ENCODE data around the gene S100Z. TPM values are rescaled to one million over a fixed set of nuclear protein-coding genes. Genes with fewer than 3 reads are reported as not detected.
"Not testable (repeated sequence)": the region's sequence is repeated elsewhere in the genome, so short reads cannot be mapped to it uniquely, and the experiment has no call there.

The S100Z gene
- total RNA-seq, 1 experiment from 2014 or later = not detected

DNA sequence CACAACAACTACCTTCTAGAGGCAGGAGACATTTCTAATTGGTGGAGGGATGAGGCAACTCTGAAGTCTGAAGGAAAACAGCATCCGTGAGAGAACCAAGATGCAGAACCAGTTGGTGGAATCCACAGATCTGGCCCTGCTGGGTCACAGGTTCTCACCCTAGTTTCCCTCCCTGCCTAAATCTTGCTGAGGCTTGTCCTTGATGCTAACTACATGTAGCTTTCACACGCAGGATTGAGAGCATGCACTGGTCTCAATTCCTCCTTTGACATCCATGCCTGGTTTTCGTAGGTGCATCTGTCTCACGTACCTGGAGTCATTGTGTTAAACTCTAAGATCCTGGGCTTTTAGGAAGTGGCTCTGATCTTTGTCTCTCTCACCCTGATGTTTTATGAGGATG, 40.7 kb upstream of the S100Z start:
- Mint-ChIP-seq H3K4me3 (ENCODE audit: low read depth, unreplicated experiment) (no peak overlapping the region), H3K27me3 (ENCODE audit: unreplicated experiment) (no peaks in the 10 kb centered on the region), H3K4me1 (ENCODE audit: low read depth, unreplicated experiment) (peaks cover 38% of the 10 kb centered on the region), H3K36me3 (ENCODE audit: insufficient read depth, unreplicated experiment) (peaks cover 10% of the 10 kb centered on the region), H3K27ac (ENCODE audit: unreplicated experiment) (no peak overlapping the region), H3K9me3 (ENCODE audit: low read depth, unreplicated experiment) (no peaks in the 10 kb centered on the region)
- CTCF ChIA-PET = no interaction called here
- no peak for TF ChIP-seq CTCF (IDR thresholded peaks at IDR 0.05; ENCODE audit: unreplicated experiment)
- intact Hi-C loops (cut with micrococcal nuclease; ENCODE audit: unreplicated experiment) = no loop called here
- BruUV-seq (replicated peaks) = no TSS peak
- no peak for DNase-seq

DNA sequence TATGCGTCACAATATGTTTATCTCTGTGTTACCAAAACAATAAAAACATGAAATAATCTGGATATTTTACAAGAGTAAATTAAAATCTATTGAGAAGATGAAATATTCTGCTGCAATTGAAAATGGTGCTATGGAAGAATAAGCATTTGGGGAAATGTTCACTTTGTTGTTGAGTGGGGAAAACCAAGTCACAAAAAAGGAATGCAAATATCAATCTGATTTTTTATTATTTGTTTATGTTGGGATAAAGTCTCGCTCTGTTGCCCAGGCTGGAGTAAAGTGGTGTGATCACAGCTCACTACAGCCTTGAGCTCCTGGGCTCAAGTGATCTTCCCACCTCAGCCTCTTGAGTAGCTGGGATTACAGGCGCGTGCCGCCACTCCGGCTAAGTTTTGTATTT, 39.6 kb upstream of the S100Z start:
- no TSS peak for BruUV-seq (replicated peaks)
- DNase-seq = no peak
- TF ChIP-seq CTCF (IDR thresholded peaks at IDR 0.05; ENCODE audit: unreplicated experiment) = no peak
- H3K27me3 Mint-ChIP-seq (ENCODE audit: unreplicated experiment) = no peaks in the 10 kb centered on the region
- H3K9me3 Mint-ChIP-seq (ENCODE audit: low read depth, unreplicated experiment) = no peaks in the 10 kb centered on the region
- CTCF ChIA-PET = interaction anchor here (0.6 to 1.1 kb wide), 3 partner anchors 9 to 54 kb away, joined by 3 to 4 read pairs (median 3); no protein-coding TSS in a partner anchor
- H3K36me3 Mint-ChIP-seq (ENCODE audit: insufficient read depth, unreplicated experiment) = peaks cover 4% of the 10 kb centered on the region
- intact Hi-C loops (cut with micrococcal nuclease; ENCODE audit: unreplicated experiment) = no loop called here
- no peak overlapping the region for H3K4me3 Mint-ChIP-seq (ENCODE audit: low read depth, unreplicated experiment)
- no peak overlapping the region for H3K27ac Mint-ChIP-seq (ENCODE audit: unreplicated experiment)
- peaks cover 32% of the 10 kb centered on the region for H3K4me1 Mint-ChIP-seq (ENCODE audit: low read depth, unreplicated experiment)

DNA sequence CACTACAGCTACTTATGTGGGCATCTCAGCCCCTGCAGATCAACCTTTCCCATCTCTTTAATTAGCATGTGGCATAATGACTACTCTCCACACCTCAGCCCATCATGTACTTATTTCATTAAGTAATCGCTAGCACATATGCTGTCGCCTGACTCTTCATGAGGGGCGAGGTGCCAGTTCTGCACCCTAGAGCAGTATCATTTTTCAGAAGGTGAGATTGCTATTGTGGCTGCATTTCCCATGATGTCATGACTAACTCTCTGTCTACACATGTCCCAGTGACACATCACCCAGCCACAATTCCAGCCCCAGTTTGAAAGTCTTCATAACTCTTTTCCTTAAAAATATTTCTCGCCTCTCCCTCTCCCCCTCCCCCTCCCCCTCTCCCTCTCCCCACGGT, 38.6 kb upstream of the S100Z start:
- no peak for DNase-seq
- H3K9me3 Mint-ChIP-seq (ENCODE audit: low read depth, unreplicated experiment) = no peaks in the 10 kb centered on the region

DNA sequence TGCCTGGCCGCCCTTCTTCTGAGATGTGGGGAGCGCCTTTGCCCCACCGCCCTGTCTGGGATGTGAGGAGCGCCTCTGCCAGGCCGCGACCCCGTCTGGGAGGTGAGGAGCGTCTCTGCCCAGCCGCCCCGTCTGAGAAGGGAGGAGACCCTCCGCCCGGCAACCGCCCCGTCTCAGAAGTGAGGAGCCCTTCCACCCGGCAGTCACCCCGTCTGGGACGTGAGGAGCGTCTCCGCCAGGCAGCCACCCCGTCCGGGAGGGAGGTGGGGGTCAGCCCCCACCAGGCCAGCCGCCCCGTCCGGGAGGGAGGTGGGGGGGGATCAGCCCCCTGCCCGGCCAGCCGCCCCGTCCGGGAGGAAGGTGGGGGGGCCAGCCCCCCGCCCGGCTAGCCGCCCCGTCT, 37.6 kb upstream of the S100Z start:
- BruUV-seq (replicated peaks); H3K36me3 Mint-ChIP-seq (ENCODE audit: insufficient read depth, unreplicated experiment); H3K4me3 Mint-ChIP-seq (ENCODE audit: low read depth, unreplicated experiment); H3K27ac Mint-ChIP-seq (ENCODE audit: unreplicated experiment); intact Hi-C loops (cut with micrococcal nuclease; ENCODE audit: unreplicated experiment); CTCF ChIA-PET; H3K27me3 Mint-ChIP-seq (ENCODE audit: unreplicated experiment); H3K9me3 Mint-ChIP-seq (ENCODE audit: low read depth, unreplicated experiment); DNase-seq: not testable (repeated sequence)
- peaks cover 25% of the 10 kb centered on the region for H3K4me1 Mint-ChIP-seq (ENCODE audit: low read depth, unreplicated experiment)

More for the DNA sequence above, 38.6 kb upstream of the S100Z start:
- no peak overlapping the region for H3K4me3 Mint-ChIP-seq (ENCODE audit: low read depth, unreplicated experiment)
- no TSS peak for BruUV-seq (replicated peaks)
- TF ChIP-seq CTCF (IDR thresholded peaks at IDR 0.05; ENCODE audit: unreplicated experiment) = no peak
- intact Hi-C loops (cut with micrococcal nuclease; ENCODE audit: unreplicated experiment) = no loop called here
- no peaks in the 10 kb centered on the region for H3K27me3 Mint-ChIP-seq (ENCODE audit: unreplicated experiment)
- H3K36me3 Mint-ChIP-seq (ENCODE audit: insufficient read depth, unreplicated experiment) = peaks cover 4% of the 10 kb centered on the region
- peaks cover 31% of the 10 kb centered on the region for H3K4me1 Mint-ChIP-seq (ENCODE audit: low read depth, unreplicated experiment)
- CTCF ChIA-PET = interaction anchor here (0.8 to 1.1 kb wide), 2 partner anchors 10 to 53 kb away, joined by 3 to 4 read pairs; no protein-coding TSS in a partner anchor
- no peak overlapping the region for H3K27ac Mint-ChIP-seq (ENCODE audit: unreplicated experiment)

DNA sequence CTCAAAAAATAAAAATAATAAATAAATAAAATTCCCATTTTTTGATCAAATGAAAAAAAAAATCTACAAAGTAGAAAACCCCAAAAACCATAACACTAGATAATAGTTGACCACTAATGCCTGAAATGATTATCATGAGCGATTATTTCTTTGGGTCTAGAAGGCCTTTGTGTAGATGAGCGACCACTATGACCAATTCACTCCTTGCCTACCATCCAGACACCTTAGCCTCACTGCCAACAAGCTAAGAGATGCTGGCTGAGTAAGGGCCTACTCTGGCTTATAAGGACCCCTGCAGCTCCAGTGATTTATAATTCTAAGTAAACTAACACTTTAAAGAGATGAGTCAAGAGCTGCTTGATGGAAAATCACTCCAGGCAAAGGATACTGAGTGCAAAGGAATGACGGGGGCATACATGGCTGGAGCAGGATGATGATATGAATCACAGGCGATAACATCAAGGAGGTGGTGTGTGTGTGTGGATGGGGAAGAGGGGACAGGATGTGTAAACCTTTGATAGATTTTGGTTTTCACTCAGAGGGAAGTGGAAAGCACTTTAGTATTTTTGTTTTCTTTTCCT, 35.7 kb upstream of the S100Z start:
- H3K27ac Mint-ChIP-seq (ENCODE audit: unreplicated experiment) = no peak overlapping the region
- H3K36me3 Mint-ChIP-seq (ENCODE audit: insufficient read depth, unreplicated experiment) = peaks cover 11% of the 10 kb centered on the region
- H3K4me3 Mint-ChIP-seq (ENCODE audit: low read depth, unreplicated experiment) = no peak overlapping the region
- intact Hi-C loops (cut with micrococcal nuclease; ENCODE audit: unreplicated experiment) = no loop called here
- H3K27me3 Mint-ChIP-seq (ENCODE audit: unreplicated experiment) = no peaks in the 10 kb centered on the region
- no peak for DNase-seq
- no TSS peak for BruUV-seq (replicated peaks)
- peaks cover 18% of the 10 kb centered on the region for H3K4me1 Mint-ChIP-seq (ENCODE audit: low read depth, unreplicated experiment)
- TF ChIP-seq CTCF (IDR thresholded peaks at IDR 0.05; ENCODE audit: unreplicated experiment) = no peak
- no peaks in the 10 kb centered on the region for H3K9me3 Mint-ChIP-seq (ENCODE audit: low read depth, unreplicated experiment)
- CTCF ChIA-PET = no interaction called here

Measured in Calu3 (cell line).